Upper lobe of left lung (tissue), 4 donors: ENCODE data around the gene MRPL40.

Source experiments
- EP300 ChIP-seq, 4 donors: sonication (generic); formaldehyde crosslinking; IDR thresholded peaks; one replicate each; pipeline ENCODE4 v1.5.1; 2017; ENCODE audit warnings: antibody characterized with exemption in 4 of 4, control low read depth in 2 of 4
- POLR2AphosphoS5 ChIP-seq, 2 donors: sonication (generic); formaldehyde crosslinking; IDR thresholded peaks; one replicate each; pipeline ENCODE4 v1.5.1; 2017; ENCODE audit warnings: antibody characterized with exemption in 2 of 2
- TF ChIP-seq, protein P1 (sequence below), 6 experiments: fragments of 450-650 bp in 4 of 6; fragments of 200-600 bp in 2 of 6; sonication (generic) in 2 of 6; IDR thresholded peaks; one replicate each; pipeline ENCODE4 v1.5.1; 2016 to 2019; ENCODE audit warnings: antibody characterized with exemption in 6 of 6

GRCh38 chr22:19469421-19469820 lies 37.1 kb downstream of the MRPL40 start:
- TF ChIP-seq, protein P1, sequence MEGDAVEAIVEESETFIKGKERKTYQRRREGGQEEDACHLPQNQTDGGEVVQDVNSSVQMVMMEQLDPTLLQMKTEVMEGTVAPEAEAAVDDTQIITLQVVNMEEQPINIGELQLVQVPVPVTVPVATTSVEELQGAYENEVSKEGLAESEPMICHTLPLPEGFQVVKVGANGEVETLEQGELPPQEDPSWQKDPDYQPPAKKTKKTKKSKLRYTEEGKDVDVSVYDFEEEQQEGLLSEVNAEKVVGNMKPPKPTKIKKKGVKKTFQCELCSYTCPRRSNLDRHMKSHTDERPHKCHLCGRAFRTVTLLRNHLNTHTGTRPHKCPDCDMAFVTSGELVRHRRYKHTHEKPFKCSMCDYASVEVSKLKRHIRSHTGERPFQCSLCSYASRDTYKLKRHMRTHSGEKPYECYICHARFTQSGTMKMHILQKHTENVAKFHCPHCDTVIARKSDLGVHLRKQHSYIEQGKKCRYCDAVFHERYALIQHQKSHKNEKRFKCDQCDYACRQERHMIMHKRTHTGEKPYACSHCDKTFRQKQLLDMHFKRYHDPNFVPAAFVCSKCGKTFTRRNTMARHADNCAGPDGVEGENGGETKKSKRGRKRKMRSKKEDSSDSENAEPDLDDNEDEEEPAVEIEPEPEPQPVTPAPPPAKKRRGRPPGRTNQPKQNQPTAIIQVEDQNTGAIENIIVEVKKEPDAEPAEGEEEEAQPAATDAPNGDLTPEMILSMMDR (IDR thresholded peaks at IDR 0.05), result no peak
- no peak for TF ChIP-seq POLR2AphosphoS5 (IDR thresholded peaks at IDR 0.05)
- TF ChIP-seq EP300 (IDR thresholded peaks at IDR 0.05), result no peak
